ENCODE data around the gene CHRNB4. TPM values are rescaled to one million over a fixed set of nuclear protein-coding genes. Genes with fewer than 3 reads are reported as not detected.

The CHRNB4 gene
- total RNA-seq, 1 donor from 2014 or later: 3.9 TPM

DNA sequence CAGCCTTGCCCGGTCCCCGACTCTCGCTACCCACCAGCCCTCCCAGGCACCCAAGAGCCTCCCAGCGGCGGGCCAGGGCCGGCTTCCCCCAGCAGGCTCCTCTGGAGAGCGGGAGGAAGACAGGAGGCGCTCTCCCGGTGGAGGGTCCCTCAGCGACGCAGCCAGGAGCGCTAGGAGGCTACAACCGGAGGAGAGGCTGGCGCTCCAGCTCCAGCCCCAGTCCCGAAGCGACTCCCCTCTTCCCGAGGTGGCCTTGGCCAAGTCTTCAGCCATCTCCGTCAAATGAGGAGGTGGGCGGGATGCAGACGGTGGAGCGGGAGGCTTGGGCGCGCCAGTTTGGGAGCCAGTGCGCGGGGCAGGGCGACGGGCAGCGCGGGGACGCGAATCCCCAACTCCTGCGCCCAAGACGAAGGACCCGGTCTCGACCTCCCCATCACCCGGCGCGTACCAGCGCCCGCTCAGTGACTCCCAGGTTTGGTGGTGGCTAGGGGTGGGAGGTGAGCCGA is 20.9 kb downstream of the CHRNB4 start:
- no peak overlapping the region for H3K27ac Mint-ChIP-seq (ENCODE audit: unreplicated experiment)
- peaks cover 6% of the 10 kb centered on the region for H3K4me1 Mint-ChIP-seq
- TF ChIP-seq, protein P1, sequence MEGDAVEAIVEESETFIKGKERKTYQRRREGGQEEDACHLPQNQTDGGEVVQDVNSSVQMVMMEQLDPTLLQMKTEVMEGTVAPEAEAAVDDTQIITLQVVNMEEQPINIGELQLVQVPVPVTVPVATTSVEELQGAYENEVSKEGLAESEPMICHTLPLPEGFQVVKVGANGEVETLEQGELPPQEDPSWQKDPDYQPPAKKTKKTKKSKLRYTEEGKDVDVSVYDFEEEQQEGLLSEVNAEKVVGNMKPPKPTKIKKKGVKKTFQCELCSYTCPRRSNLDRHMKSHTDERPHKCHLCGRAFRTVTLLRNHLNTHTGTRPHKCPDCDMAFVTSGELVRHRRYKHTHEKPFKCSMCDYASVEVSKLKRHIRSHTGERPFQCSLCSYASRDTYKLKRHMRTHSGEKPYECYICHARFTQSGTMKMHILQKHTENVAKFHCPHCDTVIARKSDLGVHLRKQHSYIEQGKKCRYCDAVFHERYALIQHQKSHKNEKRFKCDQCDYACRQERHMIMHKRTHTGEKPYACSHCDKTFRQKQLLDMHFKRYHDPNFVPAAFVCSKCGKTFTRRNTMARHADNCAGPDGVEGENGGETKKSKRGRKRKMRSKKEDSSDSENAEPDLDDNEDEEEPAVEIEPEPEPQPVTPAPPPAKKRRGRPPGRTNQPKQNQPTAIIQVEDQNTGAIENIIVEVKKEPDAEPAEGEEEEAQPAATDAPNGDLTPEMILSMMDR (conservative IDR thresholded peaks at IDR 0.05): peak; percentile 55
- H3K9me3 Mint-ChIP-seq: no peaks in the 10 kb centered on the region
- peaks cover 2% of the 10 kb centered on the region for H3K36me3 Mint-ChIP-seq (ENCODE audit: low read depth)
- peak; percentile 43 for DNase-seq (ENCODE audit: low read depth, low spot score)
- peak overlapping the region; percentile 76 for H3K4me3 Mint-ChIP-seq
- peaks cover 58% of the 10 kb centered on the region for H3K27me3 Mint-ChIP-seq (ENCODE audit: low read depth)

DNA sequence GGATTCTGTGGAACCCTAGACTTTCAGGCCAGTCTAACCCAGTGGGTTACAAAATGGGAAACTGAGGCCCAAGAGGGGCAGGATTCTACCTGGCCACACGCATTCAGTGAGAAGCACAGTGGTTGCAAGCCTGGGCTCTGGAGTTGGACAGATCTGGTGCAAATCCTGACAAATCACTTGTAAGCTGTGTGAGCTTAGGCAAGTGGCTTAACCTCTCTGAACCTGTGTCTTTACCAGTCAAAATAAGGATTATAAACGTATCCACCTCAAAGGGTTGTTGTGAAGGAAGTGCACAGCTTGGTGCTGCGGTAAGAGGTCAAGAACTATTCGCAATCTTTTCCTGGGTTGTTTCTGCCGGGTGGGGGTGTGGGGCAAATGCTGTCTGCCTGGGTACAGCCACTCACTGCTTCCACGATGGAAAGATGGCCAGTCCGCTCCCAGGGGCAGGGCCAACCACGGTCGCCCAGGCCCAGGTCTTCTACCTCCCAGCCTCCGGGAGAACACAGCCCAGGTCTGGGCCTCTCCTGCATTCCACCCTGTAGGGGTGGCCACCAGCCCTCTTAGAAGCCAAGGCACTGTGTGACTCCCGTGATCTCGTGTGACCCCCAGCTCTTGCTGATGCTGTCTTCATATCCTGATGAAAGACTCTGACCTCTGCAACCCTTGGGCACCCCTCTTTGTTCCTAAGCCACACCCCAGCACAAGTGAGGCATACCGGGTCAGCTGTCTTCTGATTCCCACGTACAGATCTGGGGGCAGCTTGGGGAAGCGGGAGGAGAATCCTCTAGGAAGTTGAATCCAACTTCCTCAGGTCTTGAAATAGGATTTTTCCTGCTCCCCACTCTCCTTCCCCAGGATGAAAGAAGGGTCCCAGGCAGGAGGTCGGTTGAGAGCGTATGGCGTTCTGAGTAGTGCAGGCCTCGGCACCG is 21.7 kb downstream of the CHRNB4 start:
- no peak for DNase-seq (ENCODE audit: low read depth, low spot score)
- Mint-ChIP-seq H3K4me3 (peak overlapping the region; percentile 86), H3K27me3 (ENCODE audit: low read depth) (peaks cover 55% of the 10 kb centered on the region), H3K27ac (ENCODE audit: unreplicated experiment) (no peak overlapping the region), H3K36me3 (ENCODE audit: low read depth) (peaks cover 2% of the 10 kb centered on the region), H3K9me3 (no peaks in the 10 kb centered on the region), H3K4me1 (peaks cover 6% of the 10 kb centered on the region)
- TF ChIP-seq, protein P1 (conservative IDR thresholded peaks at IDR 0.05): no peak

DNA sequence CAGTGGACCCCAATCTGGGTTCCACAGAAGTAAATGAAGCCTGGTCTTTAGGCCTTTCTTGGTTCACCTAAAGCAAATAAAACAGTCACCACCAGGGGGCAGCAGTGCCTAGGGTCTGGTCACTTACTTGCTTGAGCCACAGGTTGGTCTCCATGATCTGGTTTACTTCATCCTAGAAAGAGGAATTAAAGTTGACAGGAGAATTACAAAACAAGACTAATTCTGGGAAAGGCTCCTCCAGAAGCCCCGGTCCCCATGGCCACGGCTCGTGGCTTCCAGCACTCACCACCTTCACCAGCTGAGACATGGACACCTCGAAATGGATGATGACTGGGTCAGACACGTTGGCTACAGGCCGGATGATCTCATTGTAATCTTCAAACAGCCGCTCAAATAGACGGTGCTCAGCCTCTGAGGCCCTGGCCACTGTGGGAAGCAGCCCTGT is 22.5 kb downstream of the CHRNB4 start:
- Mint-ChIP-seq H3K4me1 (peaks cover 6% of the 10 kb centered on the region), H3K9me3 (no peaks in the 10 kb centered on the region), H3K27ac (ENCODE audit: unreplicated experiment) (no peak overlapping the region), H3K36me3 (ENCODE audit: low read depth) (peaks cover 2% of the 10 kb centered on the region), H3K27me3 (ENCODE audit: low read depth) (peaks cover 54% of the 10 kb centered on the region), H3K4me3 (peak overlapping the region; percentile 86)
- TF ChIP-seq, protein P1 (conservative IDR thresholded peaks at IDR 0.05): peak; percentile 94
- DNase-seq (ENCODE audit: low read depth, low spot score): peak; percentile 98

DNA sequence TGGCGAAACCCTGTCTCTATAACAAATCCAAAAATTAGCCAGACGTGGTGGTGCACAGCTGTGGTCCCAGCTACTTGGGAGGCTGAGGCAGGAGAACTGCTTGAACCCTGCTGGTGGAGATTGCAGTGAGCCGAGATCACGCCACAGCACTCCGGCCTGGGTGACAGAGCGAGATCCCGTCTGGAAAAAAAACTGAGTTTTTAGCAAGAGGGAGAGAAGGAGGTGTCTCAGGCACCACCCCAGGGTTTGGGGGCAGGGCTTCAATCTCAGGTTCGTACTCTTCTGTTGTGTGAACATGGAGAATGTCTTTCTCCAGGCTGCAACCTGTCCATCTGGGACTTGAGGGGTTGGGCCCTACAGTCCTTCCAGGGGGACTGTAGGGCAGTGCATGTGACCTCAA is 22.9 kb downstream of the CHRNB4 start:
- Mint-ChIP-seq H3K4me3 (no peak overlapping the region), H3K9me3 (no peaks in the 10 kb centered on the region), H3K36me3 (ENCODE audit: low read depth) (peaks cover 2% of the 10 kb centered on the region), H3K4me1 (peaks cover 6% of the 10 kb centered on the region), H3K27me3 (ENCODE audit: low read depth) (peaks cover 49% of the 10 kb centered on the region), H3K27ac (ENCODE audit: unreplicated experiment) (no peak overlapping the region)
- DNase-seq (ENCODE audit: low read depth, low spot score): no peak
- TF ChIP-seq, protein P1 (conservative IDR thresholded peaks at IDR 0.05): no peak

- TF ChIP-seq, protein P1 (conservative IDR thresholded peaks at IDR 0.05): no peak
- H3K27me3 Mint-ChIP-seq (ENCODE audit: low read depth): peaks cover 44% of the 10 kb centered on the region
- H3K9me3 Mint-ChIP-seq: no peaks in the 10 kb centered on the region
- peaks cover 6% of the 10 kb centered on the region for H3K4me1 Mint-ChIP-seq
- DNase-seq (ENCODE audit: low read depth, low spot score): no peak
- no peak overlapping the region for H3K4me3 Mint-ChIP-seq
- H3K36me3 Mint-ChIP-seq (ENCODE audit: low read depth): peaks cover 2% of the 10 kb centered on the region
- no peak overlapping the region for H3K27ac Mint-ChIP-seq (ENCODE audit: unreplicated experiment)
These were observed 23.5 kb downstream of the CHRNB4 start for GRCh38 chr15:78617516-78617915.

Measured in neural crest cell (in vitro differentiated cells).